Measurements from ENCODE around the gene HYAL1. TPM values are rescaled to one million over a fixed set of nuclear protein-coding genes. Genes with fewer than 3 reads are reported as not detected.

HYAL1 gene
- total and polyA plus RNA-seq, 4 donors: 1.6 to 51.2 (median 26.2) TPM

- H3K4me3 ChIP-seq: peak overlapping the region; percentile 89
- ATAC-seq (ENCODE audit: insufficient read depth, low FRiP score): no peak
- no peaks in the 10 kb centered on the region for H3K9me3 ChIP-seq (ENCODE audit: control insufficient read depth in 4 of 4, insufficient read depth in 3 of 4, low read length in 3 of 4)
- TF ChIP-seq, protein P1, sequence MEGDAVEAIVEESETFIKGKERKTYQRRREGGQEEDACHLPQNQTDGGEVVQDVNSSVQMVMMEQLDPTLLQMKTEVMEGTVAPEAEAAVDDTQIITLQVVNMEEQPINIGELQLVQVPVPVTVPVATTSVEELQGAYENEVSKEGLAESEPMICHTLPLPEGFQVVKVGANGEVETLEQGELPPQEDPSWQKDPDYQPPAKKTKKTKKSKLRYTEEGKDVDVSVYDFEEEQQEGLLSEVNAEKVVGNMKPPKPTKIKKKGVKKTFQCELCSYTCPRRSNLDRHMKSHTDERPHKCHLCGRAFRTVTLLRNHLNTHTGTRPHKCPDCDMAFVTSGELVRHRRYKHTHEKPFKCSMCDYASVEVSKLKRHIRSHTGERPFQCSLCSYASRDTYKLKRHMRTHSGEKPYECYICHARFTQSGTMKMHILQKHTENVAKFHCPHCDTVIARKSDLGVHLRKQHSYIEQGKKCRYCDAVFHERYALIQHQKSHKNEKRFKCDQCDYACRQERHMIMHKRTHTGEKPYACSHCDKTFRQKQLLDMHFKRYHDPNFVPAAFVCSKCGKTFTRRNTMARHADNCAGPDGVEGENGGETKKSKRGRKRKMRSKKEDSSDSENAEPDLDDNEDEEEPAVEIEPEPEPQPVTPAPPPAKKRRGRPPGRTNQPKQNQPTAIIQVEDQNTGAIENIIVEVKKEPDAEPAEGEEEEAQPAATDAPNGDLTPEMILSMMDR (IDR thresholded peaks at IDR 0.05; ENCODE audit: control extremely low read depth, extremely low read depth): no peak
- peak overlapping the region in 1 of 2 donors; percentile 94 for H3K27ac ChIP-seq (ENCODE audit: low read depth in 1 of 2, low read length in 1 of 2)
- DNase-seq: no peak
- H3K36me3 ChIP-seq (ENCODE audit: control insufficient read depth in 4 of 4, insufficient read depth in 4 of 4, low read length in 4 of 4): peaks cover 0 to 21% (median 16%) of the 10 kb centered on the region in 4 donors
- H3K4me1 ChIP-seq (ENCODE audit: control insufficient read depth in 5 of 5, insufficient read depth in 5 of 5, low read length in 5 of 5): peaks cover 0 to 52% (median 13%) of the 10 kb centered on the region in 5 donors
- peak overlapping the region; percentile 59 to 90 for H3K9ac ChIP-seq (ENCODE audit: insufficient read depth in 1 of 2, low read length in 2 of 2)
- H3K27me3 ChIP-seq (ENCODE audit: control insufficient read depth in 3 of 3, insufficient read depth in 3 of 3, low read length in 2 of 3): no peaks in the 10 kb centered on the region
- whole genome bisulfite sequencing, 2 donors: 64 to 84% methylated on average over 29 of the region's 29 CpGs
Observed at GRCh38 chr3:50319894-50320625, 16.7 kb upstream of the HYAL1 start.

- Histone ChIP-seq H3K4me3 (peak overlapping the region; percentile 89), H3K27me3 (ENCODE audit: control insufficient read depth in 3 of 3, insufficient read depth in 3 of 3, low read length in 2 of 3) (no peaks in the 10 kb centered on the region), H3K9me3 (ENCODE audit: control insufficient read depth in 4 of 4, insufficient read depth in 3 of 4, low read length in 3 of 4) (no peaks in the 10 kb centered on the region), H3K27ac (ENCODE audit: low read depth in 1 of 2, low read length in 1 of 2) (peak overlapping the region in 1 of 2 donors; percentile 77), H3K9ac (ENCODE audit: insufficient read depth in 1 of 2, low read length in 2 of 2) (peak overlapping the region in 1 of 2 donors; percentile 34), H3K36me3 (ENCODE audit: control insufficient read depth in 4 of 4, insufficient read depth in 4 of 4, low read length in 4 of 4) (peaks cover 0 to 21% (median 16%) of the 10 kb centered on the region in 4 donors), H3K4me1 (ENCODE audit: control insufficient read depth in 5 of 5, insufficient read depth in 5 of 5, low read length in 5 of 5) (peaks cover 0 to 52% (median 13%) of the 10 kb centered on the region in 5 donors)
- 71 to 92% methylated on average over 16 of the region's 16 CpGs for WGBS, 2 donors
- DNase-seq (no peak), ATAC-seq (ENCODE audit: insufficient read depth, low FRiP score) (no peak)
- TF ChIP-seq, protein P1 (IDR thresholded peaks at IDR 0.05; ENCODE audit: control extremely low read depth, extremely low read depth): no peak
Observed at GRCh38 chr3:50319181-50319893, 16.0 kb upstream of the HYAL1 start.

DNA sequence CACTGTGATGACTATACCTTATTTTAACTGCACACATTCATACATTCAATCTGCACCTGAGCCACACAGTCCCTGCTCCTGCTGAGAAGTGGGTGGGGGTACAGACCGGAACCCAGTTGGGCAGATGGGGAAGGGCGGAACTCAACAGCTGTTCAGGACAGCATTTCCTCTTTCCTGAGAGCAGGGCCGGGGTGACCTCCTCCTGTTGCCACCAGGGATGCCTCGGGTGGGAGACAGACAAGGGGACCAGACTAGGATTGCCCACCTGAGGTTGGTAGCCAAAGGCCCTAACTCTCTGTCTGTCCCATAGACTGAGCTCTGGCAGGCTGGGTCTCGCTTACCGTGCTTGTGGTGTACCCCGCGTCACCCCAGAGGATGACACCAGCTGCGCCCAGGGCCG is 15.2 kb upstream of the HYAL1 start:
- no peak for DNase-seq
- Histone ChIP-seq H3K4me1 (ENCODE audit: control insufficient read depth in 5 of 5, insufficient read depth in 5 of 5, low read length in 5 of 5) (peaks cover 0 to 54% (median 13%) of the 10 kb centered on the region in 5 donors), H3K27ac (ENCODE audit: low read depth in 1 of 2, low read length in 1 of 2) (peak overlapping the region in 1 of 2 donors; percentile 77), H3K9me3 (ENCODE audit: control insufficient read depth in 4 of 4, insufficient read depth in 3 of 4, low read length in 3 of 4) (no peaks in the 10 kb centered on the region), H3K4me3 (peak overlapping the region; percentile 89), H3K9ac (ENCODE audit: insufficient read depth in 1 of 2, low read length in 2 of 2) (peak overlapping the region in 1 of 2 donors; percentile 34), H3K27me3 (ENCODE audit: control insufficient read depth in 3 of 3, insufficient read depth in 3 of 3, low read length in 2 of 3) (no peaks in the 10 kb centered on the region), H3K36me3 (ENCODE audit: control insufficient read depth in 4 of 4, insufficient read depth in 4 of 4, low read length in 4 of 4) (peaks cover 0 to 21% (median 16%) of the 10 kb centered on the region in 4 donors)
- ATAC-seq (ENCODE audit: insufficient read depth, low FRiP score): no peak
- TF ChIP-seq, protein P1 (IDR thresholded peaks at IDR 0.05; ENCODE audit: control extremely low read depth, extremely low read depth): no peak
- WGBS, 2 donors: 50 to 59% methylated on average over 10 of the region's 10 CpGs
